SK-N-SH (cell line): ENCODE data around the gene OR2B2.

Experiments used
- CHD2 ChIP-seq: fragments of 150-350 bp; IDR thresholded peaks from 2 replicates; pipeline ENCODE4 v1.6.1; 2018; ENCODE audit warnings: low read length; ENCODE audit not compliant: partially characterized antibody
- EP300 ChIP-seq, 2 experiments: IDR thresholded peaks; 2 replicates each; pipeline versions ENCODE4 v1.4.0 to v1.6.1; 2012; ENCODE audit warnings: borderline replicate concordance in 1 of 2, low read depth in 1 of 2, low read length in 1 of 2
- FOXJ3 ChIP-seq: sonication (generic); formaldehyde crosslinking; IDR thresholded peaks from 2 replicates; pipeline ENCODE4 v1.5.1; 2020; ENCODE audit warnings: mild to moderate bottlenecking, missing genetic modification reagents
- FOXM1 ChIP-seq: IDR thresholded peaks from 2 replicates; pipeline ENCODE4 v1.4.0; 2012; ENCODE audit warnings: low read depth, mild to moderate bottlenecking
- NRF1 ChIP-seq: IDR thresholded peaks from 2 replicates; pipeline ENCODE4 v1.6.1; 2012; ENCODE audit warnings: low read depth, mild to moderate bottlenecking, low read length
- TAF1 ChIP-seq: IDR thresholded peaks from 2 replicates; pipeline ENCODE4 v1.6.1; 2012; ENCODE audit warnings: low read depth, mild to moderate bottlenecking, low read length, moderate library complexity, borderline replicate concordance
- TEAD4 ChIP-seq: IDR thresholded peaks from 2 replicates; pipeline ENCODE4 v1.4.0; 2012; ENCODE audit warnings: mild to moderate bottlenecking, borderline replicate concordance; ENCODE audit not compliant: insufficient read depth
- YY1 ChIP-seq: IDR thresholded peaks from 2 replicates; pipeline ENCODE4 v1.4.0; 2012; ENCODE audit warnings: low read depth, mild to moderate bottlenecking
- TF ChIP-seq, protein P1 (sequence below): fragments of 200-600 bp; sonication (generic); IDR thresholded peaks from 2 replicates; pipeline ENCODE4 v1.6.1; 2017; ENCODE audit warnings: antibody characterized with exemption, mild to moderate bottlenecking, moderate library complexity
- TF ChIP-seq, protein P2 (sequence below): fragments of 150-350 bp; IDR thresholded peaks from 2 replicates; pipeline ENCODE4 v1.6.1; 2016; ENCODE audit warnings: mild to moderate bottlenecking, low read depth, low read length
- TF ChIP-seq, protein P3 (sequence below): fragments of 150-350 bp; IDR thresholded peaks from 2 replicates; pipeline ENCODE4 v1.6.1; 2017; ENCODE audit warnings: antibody characterized with exemption, low read length, low read depth, borderline replicate concordance

DNA sequence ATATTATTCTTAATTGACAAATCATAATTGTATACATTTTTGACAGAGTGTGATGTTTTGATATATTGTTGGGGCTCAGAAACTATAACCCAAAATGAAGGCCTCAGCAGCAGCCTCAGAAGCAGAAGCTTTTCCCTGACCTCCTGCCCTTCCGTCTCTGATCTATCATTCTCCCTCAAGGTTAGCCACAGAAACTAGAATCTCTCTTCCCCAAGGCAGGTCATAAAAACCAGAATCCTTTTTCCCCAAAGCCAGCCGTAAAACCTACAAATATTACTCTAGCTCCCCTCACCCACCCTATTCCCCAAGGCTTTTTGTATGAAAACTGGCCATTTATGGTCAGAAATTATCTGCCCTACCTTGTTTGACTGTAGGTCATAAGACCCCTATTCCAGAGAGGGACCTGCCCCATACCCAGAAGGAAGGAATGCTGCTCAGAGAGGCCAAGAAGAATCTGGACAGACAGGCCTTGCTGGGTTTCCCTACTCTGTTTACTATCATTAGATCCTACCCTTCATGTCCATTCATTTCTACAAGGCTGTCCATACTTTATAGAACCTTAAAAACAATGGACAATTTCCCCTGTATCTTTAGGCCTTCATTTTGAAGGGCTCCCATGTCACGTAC, 14.5 kb downstream of the OR2B2 start:
- TF ChIP-seq, protein P1, sequence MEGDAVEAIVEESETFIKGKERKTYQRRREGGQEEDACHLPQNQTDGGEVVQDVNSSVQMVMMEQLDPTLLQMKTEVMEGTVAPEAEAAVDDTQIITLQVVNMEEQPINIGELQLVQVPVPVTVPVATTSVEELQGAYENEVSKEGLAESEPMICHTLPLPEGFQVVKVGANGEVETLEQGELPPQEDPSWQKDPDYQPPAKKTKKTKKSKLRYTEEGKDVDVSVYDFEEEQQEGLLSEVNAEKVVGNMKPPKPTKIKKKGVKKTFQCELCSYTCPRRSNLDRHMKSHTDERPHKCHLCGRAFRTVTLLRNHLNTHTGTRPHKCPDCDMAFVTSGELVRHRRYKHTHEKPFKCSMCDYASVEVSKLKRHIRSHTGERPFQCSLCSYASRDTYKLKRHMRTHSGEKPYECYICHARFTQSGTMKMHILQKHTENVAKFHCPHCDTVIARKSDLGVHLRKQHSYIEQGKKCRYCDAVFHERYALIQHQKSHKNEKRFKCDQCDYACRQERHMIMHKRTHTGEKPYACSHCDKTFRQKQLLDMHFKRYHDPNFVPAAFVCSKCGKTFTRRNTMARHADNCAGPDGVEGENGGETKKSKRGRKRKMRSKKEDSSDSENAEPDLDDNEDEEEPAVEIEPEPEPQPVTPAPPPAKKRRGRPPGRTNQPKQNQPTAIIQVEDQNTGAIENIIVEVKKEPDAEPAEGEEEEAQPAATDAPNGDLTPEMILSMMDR = no peak
- TF ChIP-seq, protein P2, sequence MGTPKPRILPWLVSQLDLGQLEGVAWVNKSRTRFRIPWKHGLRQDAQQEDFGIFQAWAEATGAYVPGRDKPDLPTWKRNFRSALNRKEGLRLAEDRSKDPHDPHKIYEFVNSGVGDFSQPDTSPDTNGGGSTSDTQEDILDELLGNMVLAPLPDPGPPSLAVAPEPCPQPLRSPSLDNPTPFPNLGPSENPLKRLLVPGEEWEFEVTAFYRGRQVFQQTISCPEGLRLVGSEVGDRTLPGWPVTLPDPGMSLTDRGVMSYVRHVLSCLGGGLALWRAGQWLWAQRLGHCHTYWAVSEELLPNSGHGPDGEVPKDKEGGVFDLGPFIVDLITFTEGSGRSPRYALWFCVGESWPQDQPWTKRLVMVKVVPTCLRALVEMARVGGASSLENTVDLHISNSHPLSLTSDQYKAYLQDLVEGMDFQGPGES = no peak
- TF ChIP-seq NRF1 (no peak), FOXM1 (no peak), CHD2 (no peak), TAF1 (no peak), TEAD4 (no peak), FOXJ3 (no peak), EP300 (IDR thresholded peaks at IDR 0.05; ENCODE audit: borderline replicate concordance in 1 of 2, low read depth in 1 of 2, low read length in 1 of 2) (no peak), YY1 (no peak)
- TF ChIP-seq, protein P3, sequence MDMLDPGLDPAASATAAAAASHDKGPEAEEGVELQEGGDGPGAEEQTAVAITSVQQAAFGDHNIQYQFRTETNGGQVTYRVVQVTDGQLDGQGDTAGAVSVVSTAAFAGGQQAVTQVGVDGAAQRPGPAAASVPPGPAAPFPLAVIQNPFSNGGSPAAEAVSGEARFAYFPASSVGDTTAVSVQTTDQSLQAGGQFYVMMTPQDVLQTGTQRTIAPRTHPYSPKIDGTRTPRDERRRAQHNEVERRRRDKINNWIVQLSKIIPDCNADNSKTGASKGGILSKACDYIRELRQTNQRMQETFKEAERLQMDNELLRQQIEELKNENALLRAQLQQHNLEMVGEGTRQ = no peak
